Fibroblast of skin of scalp (primary cell): ENCODE data around the gene PLCB1.
"Not testable (repeated sequence)": the region's sequence is repeated elsewhere in the genome, so short reads cannot be mapped to it uniquely, and the experiment has no call there.

Source experiments
- DNase-seq: peaks from one replicate; pipeline ENCODE4 v3.0.0-alpha.2; 2013

PLCB1 gene

GRCh38 chr20:8557711-8558110, 425.6 kb downstream of the PLCB1 start:
- peak; percentile 53 for DNase-seq

GRCh38 chr20:8562356-8562755, 430.3 kb downstream of the PLCB1 start:
- no peak for DNase-seq

- DNase-seq, result peak; percentile 39
These were observed 436.0 kb downstream of the PLCB1 start for GRCh38 chr20:8568075-8568474.

- DNase-seq, result no peak
These were observed 437.7 kb downstream of the PLCB1 start for GRCh38 chr20:8569766-8570165.

GRCh38 chr20:8571611-8572010, 439.5 kb downstream of the PLCB1 start:
- DNase-seq, result no peak

GRCh38 chr20:8573686-8574085, 441.6 kb downstream of the PLCB1 start:
- no peak for DNase-seq

GRCh38 chr20:8575114-8575513, 443.0 kb downstream of the PLCB1 start:
- DNase-seq, result no peak

GRCh38 chr20:8578161-8578865, 446.2 kb downstream of the PLCB1 start:
- DNase-seq, result no peak

- DNase-seq, result no peak
These were observed 447.0 kb downstream of the PLCB1 start for GRCh38 chr20:8579035-8579434.

- no peak for DNase-seq
These were observed 449.5 kb downstream of the PLCB1 start for GRCh38 chr20:8581446-8582183.

- DNase-seq, result no peak
These were observed 451.0 kb downstream of the PLCB1 start for GRCh38 chr20:8583012-8583565.

GRCh38 chr20:8583566-8584043, 451.5 kb downstream of the PLCB1 start:
- peak; percentile 28 for DNase-seq

- DNase-seq, result peak; percentile 23
These were observed 455.2 kb downstream of the PLCB1 start for GRCh38 chr20:8587251-8587650.

GRCh38 chr20:8587810-8588209, 455.7 kb downstream of the PLCB1 start:
- no peak for DNase-seq

GRCh38 chr20:8589956-8590355, 457.9 kb downstream of the PLCB1 start:
- peak; percentile 47 for DNase-seq

GRCh38 chr20:8600910-8601541, 469.0 kb downstream of the PLCB1 start:
- not testable (repeated sequence) for DNase-seq

- DNase-seq, result no peak
These were observed 469.5 kb downstream of the PLCB1 start for GRCh38 chr20:8601542-8601912.

GRCh38 chr20:8602389-8603116, 470.5 kb downstream of the PLCB1 start:
- no peak for DNase-seq

- no peak for DNase-seq
These were observed 476.4 kb downstream of the PLCB1 start for GRCh38 chr20:8608470-8608869.

GRCh38 chr20:8616792-8617191, 484.7 kb downstream of the PLCB1 start:
- DNase-seq, result peak; percentile 58

GRCh38 chr20:8621001-8621400, 488.9 kb downstream of the PLCB1 start:
- no peak for DNase-seq

- no peak for DNase-seq
These were observed 492.0 kb downstream of the PLCB1 start for GRCh38 chr20:8624046-8624445.

- no peak for DNase-seq
These were observed 492.6 kb downstream of the PLCB1 start for GRCh38 chr20:8624616-8625015.
